Left renal pelvis (tissue), 4 donors: ENCODE measurements around the gene C4B. TPM values are rescaled to one million over a fixed set of nuclear protein-coding genes. Genes with fewer than 3 reads are reported as not detected.
A peak's percentile ranks its signal among the peaks of the same experiment; 100 is the strongest.
"Not testable (repeated sequence)": the region's sequence is repeated elsewhere in the genome, so short reads cannot be mapped to it uniquely, and the experiment has no call there.

ENCODE experiments used
- DNase-seq, 4 donors: peaks; one replicate each; pipeline ENCODE4 v3.0.0-alpha.2; 2013; ENCODE audit warnings: low read depth in 4 of 4, low spot score in 3 of 4
- polyA plus RNA-seq, 4 donors: library from polyadenylated mRNA; unstranded; fragments of 120-200 nt; gene quantifications; one replicate each; pipeline ENCODE4 v1.2.1, GENCODE V29; 2013; ENCODE audit not compliant: insufficient read length in 4 of 4

Gene C4B
- 10 to 100 TPM; 10.3 to 27.3 (median 16.0) TPM for polyA plus RNA-seq

DNA sequence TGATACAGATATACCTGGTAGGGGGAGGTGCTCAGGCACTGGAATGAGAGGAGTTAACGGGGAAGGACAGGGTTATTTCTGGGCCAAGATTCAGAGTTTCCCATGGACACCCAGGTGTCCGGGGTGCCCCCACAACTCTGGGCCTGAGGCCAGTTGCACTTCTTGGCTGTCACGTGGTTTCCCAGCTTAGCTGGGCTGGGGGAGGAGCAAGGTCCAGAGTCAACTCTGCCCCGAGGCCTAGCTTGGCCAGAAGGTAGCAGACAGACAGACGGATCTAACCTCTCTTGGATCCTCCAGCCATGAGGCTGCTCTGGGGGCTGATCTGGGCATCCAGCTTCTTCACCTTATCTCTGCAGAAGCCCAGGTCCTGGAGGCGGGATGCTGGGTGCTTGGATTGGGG, at the start of gene C4B:
C4B (plus strand) TSS at position 249 of the 400 bp plus-strand sequence; CDS start at position 300, 51 bp downstream.
- DNase-seq: not testable (repeated sequence)

DNA sequence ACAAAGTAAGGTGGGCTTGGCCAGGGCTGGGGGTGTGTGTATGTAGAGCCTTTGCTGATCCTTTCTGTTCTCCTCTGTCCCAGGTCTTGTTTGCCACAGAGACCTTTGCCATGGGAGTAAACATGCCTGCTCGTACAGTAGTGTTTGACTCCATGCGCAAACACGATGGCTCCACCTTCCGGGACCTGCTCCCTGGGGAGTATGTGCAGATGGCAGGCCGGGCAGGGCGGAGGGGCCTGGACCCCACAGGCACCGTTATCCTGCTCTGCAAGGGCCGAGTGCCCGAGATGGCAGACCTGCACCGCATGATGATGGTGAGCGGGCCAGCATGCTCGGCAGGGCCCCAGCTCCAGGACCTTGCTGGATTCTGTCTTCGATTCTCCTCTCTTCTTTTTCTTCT, 48.9 kb upstream of the C4B start:
- DNase-seq: no peak

DNA sequence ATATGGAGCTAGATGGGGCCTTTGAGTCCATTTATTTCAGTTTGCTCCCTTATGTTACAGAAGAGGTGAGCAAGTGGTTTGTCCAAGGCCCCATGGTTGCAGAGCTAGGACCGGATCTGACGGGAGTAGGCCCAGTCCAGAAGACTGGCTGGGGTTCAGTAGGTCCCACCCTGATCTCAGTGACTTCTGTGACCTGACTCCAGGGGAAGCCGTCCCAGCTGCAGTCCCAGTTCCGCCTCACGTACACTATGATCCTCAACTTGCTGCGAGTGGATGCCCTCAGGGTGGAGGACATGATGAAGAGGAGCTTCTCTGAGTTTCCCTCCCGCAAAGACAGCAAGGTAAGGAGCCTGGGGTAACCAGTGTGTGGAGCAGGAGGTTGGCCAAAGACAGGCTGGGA, 48.1 kb upstream of the C4B start:
- DNase-seq: no peak

DNA sequence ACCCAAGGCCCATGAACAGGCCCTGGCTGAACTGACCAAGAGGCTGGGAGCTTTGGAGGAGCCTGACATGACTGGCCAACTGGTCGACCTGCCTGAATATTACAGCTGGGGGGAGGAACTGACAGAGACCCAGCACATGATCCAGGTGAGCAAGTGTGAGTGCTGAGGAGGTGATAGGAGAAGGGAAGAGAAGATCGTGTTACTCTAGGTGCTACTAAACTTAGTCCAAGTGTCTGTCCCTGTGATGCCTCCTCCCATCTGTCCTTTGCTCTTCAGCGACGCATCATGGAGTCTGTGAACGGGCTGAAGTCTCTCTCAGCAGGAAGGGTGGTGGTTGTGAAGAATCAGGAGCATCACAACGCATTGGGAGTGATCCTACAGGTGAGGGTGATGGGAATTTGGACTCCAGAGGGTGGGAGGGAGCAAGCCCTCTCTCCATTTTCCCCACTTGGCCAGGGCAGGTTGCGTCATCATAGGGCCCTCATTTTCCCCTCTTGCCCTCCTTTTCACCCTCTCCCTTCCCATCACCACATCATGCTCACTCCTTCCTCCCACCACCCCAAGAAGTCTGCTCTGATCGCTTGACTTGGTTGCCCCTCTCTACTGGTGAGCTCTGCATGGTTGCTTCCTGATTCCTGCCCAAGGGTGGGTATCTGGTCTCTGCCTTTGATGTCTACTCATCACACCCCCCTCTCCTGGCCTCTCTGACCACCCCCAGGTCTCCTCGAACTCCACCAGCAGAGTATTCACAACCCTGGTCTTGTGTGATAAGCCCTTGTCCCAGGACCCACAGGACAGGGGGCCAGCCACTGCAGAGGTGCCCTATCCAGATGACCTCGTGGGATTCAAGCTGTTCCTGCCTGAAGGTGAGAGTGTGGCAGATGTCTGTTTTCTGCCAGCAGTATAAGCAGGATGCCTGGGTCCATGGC, 47.3 kb upstream of the C4B start:
- DNase-seq: no peak

DNA sequence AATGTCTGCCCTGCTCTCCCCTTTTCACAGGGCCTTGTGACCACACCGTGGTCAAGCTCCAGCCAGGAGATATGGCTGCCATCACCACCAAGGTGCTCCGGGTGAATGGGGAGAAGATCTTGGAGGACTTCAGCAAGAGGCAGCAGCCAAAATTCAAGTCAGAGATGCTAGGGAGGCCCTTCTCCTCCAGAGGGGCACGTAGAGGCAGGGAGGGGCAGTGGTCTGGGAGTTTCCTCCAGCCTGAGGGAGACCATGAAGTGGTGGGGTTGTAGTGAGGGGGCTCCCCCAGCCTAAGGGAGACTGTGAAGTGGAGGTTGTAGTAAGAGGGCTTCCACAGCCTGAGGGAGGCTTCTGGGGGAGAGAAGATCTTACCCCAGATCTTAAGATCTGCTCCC, 46.7 kb upstream of the C4B start:
- DNase-seq: no peak

DNA sequence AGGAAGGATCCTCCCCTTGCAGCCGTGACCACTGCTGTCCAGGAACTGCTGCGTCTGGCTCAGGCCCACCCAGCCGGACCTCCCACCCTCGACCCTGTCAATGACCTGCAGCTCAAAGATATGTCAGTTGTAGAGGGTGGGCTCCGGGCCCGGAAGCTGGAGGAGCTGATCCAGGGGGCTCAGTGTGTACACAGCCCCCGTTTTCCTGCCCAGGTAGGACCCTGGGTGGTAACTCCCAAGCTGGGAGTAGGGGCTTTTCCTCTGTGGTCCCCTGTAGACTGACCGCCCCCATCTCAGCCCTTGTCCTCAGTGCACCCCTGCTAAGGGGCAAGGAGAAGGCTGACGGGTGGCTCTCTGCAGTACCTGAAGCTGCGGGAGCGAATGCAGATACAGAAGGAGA, 46.3 kb upstream of the C4B start:
- DNase-seq: no peak

DNA sequence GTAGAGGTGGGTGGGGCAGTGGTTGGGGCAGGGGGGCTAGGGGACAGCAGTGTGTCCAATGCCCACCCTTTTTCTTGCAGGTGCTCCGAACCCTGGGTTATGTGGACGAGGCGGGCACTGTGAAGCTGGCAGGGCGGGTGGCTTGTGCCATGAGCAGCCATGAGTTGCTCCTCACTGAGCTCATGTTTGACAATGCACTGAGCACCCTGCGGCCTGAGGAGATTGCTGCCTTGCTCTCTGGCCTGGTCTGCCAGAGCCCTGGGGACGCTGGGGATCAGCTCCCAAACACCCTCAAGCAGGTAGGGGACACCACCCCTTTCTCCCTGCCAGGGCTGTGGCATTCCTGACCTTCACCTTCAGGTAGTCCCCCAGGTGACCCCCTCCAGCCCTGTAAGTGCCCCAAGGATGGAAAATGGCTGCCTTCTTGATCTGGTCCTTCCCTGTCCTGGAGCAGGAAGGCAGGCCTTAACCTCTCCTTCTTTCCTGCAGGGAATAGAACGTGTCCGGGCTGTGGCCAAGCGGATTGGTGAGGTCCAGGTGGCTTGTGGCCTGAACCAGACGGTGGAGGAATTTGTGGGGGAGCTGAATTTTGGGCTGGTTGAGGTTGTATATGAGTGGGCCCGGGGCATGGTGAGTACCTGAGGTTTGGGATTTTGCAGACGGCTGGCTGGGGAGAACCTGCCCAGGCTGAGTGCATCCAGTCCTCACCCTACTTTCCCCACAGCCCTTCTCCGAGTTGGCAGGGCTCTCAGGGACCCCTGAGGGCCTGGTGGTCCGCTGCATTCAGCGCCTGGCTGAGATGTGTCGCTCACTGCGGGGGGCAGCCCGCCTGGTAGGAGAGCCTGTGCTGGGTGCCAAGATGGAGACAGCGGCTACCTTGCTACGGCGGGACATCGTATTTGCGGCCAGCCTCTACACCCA, 45.5 kb upstream of the C4B start:
- DNase-seq: no peak

DNA sequence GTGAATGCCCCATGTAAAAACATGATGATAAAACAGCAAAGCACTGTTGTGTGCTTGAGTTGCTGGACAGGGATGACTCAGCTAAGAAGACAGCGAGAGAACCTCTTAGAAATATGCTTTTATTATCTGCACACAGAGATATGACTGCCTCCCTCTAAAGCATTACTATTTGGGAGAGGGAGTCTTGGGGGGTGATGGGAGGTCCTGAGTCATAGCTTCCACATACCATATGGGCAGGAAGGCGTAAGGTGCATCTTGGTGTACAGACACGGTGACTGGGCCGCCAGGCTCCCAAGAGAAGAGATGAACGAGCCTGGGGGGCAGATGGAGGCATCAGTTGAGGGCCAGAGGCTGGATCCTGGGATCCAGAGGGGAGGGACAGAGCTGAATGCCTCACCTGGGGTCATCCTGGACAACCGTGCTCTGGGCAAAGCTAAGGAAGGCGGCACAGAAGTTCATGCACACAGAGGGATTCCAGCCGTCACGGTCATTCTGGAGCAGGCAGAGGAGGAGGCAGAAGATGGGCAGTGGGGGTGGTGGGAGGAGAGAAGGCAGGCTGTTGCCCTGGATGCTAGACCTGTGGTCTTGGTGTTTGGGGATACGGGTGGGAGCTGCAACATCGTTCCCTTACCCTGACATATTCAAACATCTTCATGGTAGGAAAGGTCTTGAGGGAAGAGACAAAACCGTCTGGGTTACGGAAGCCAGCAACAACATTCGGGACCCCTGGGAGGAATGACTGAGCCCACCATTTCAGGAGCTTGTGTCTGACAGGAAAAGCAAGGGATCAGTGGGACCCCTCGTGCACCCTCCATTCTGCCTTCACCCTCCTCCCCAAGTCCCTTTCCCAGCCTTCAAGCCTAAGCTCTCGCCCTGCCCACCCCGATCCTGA, 44.6 kb upstream of the C4B start:
- DNase-seq: no peak

DNA sequence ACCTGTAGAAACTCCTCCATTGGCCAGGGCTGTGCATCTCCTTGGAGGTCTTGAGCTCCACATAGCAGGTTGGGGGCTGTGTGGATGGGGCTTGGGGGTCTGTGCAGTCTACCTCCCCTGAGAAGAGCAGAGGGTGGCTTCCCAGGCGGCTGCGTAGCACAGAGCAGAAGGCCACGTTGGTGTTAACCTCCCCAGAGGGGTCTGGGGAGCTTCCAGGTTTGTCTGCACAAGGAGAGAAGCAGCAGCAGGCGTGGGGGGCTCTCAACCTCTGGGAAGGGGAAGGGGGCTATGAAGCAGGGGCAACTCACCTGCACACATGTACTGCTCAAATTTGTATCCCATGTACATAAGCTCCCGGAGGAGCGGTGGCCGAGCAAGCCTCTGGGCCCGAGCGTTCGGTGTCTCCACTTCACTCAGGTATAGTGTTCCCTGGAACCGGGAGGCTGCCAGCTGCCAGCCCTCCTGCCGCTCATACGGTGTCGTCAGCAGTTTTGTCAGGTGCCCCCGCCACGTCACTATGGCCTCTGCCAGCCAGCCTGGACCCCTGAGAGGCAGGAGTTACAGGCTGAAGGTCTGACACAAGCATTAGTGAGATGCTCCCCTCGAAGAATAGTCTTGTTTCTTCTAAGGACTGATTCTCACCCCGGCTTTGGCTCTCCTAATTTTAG, 43.9 kb upstream of the C4B start:
- DNase-seq: no peak

DNA sequence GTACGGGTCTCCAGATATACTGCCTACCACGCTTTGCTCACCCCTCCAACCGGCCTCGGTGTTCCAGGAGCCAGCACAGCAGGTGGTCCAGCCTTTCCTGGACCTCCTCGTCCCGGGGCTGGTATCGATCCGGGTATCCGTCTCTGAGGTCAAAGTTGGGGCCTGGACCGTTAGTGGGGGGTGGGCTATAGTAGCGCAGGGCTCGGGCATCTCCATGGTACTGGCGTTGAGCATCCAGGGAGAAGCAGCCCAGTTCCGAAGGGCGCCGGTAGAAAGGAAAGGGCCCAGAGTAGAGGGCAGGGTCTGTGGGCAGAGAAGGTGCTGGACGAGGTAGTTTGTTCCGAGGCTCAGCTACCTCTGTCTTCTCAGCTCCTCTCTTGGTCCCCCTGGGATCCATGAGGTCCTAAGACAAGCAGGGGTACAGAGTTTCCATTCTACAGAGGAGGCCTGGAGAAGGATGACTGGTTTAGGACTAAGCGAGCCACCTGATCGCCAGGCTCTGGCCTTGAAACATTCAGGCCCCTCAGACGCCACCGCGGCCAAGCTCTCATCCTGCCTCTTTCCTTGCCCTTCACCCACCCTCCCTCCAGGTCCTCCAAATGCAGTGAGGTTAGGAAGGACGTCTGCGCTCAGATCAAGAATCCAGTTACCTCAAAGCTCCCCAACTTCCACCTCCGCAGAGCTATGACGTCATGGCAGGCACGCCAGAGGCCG, 43.2 kb upstream of the C4B start:
- DNase-seq: no peak

DNA sequence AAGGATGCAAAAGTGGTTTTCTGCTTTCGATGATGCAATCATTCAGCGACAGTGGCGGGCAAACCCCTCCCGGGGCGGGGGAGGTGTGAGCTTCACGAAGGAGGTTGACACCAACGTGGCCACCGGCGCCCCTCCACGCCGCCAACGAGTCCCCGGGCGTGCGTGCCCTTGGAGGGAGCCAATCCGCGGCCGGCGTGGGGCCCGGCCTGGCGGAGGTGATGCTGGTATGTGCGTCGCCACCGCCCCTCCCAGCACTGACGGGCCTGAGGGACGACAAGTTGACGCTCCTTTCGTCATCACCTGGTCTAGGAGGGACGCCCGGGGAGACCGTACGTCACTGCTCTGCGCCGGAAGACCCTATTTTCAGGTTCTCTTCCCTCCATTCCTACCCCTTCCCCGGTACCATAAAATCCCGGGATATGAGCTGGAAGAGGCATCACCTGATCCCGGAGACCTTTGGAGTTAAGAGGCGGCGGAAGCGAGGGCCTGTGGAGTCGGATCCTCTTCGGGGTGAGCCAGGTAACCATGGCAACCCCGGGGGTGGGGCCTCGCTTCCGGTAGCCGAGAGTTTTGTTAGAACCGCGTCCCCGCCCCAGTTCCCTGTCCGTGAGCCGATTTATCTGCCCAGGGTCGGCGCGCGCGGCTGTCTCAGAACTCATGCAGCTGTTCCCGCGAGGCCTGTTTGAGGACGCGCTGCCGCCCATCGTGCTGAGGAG, 42.4 kb upstream of the C4B start, which contains the start of gene DXO:
DXO (minus strand) TSS at position 146 of the 716 bp plus-strand sequence. CDS start 463 bp downstream, outside the sequence.
- peak; percentile 92 to 97 (median 96) for DNase-seq

DNA sequence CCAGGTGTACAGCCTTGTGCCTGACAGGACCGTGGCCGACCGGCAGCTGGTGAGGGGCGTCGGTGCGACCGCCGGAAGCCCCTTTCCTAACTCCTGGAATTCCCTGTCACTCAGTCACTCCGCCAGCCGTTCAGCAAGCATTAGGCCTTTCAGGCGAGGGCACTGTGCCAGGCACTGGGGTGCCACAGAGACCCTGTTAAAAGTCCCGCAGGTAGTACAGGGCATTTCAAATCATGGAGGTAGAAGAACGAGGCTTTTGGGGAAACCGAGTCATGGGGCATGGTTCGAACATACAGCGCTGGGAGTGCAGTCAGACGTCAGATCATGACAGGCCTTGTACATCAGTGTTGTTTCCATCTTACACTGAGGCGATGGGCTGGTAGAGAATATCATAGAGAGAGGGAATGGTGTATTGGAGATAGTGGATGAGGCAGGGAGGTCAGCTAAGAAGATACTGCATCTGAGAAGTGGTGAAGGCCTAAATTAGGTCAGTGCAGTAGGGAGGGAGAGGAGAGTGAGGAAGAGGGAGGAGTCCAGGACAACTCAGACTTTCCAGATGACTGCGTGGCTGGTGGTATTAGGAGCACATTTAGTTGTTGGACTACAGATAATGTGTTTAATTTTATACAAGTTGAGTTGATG, 41.8 kb upstream of the C4B start:
- DNase-seq: no peak

DNA sequence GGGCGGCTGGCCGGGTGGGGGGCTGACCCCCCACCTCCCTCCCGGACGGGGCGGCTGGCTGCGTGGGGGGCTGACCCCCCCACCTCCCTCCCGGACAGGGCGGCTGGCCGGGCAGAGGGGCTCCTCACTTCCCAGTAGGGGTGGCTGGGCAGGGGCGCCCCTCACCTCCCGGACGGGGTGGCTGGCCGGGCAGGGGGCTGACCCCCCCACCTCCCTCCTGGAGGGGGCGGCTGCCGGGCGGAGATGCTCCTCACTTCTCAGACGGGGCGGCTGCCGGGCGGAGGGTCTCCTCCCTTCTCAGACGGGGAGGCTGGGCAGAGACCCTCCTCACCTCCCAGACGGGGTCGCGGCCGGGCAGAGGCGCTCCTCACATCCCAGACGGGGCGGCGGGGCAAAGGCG, 38.5 kb upstream of the C4B start:
- DNase-seq: not testable (repeated sequence)

DNA sequence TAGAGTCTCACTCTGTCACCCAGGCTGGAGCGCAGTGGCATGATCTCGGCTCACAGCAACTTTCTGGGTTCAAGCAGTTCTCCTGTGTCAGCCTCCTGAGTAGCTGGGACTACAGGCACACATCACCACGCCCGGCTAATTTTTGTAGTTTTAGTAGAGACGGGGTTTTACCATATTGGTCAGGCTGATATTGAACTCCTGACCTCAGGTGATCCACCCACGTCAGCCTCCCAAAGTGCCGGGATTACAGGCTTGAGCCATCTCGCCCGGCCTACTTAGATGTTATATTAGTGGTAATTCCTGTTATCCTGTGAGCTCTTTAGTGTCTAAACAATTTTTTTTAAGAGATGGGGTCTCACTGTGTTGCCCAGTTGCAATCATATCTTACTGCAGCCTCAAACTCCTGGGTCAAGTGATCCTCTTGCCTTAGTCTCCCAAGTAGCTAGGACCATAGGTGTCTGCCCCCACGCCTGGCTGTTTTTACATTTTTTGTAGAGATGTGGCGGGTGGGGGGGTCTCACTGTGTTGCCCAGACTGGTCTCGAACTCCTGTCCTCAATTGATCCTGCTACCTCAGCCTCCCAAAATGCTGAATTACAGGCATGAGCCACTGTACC, 36.7 kb upstream of the C4B start:
- no peak for DNase-seq

DNA sequence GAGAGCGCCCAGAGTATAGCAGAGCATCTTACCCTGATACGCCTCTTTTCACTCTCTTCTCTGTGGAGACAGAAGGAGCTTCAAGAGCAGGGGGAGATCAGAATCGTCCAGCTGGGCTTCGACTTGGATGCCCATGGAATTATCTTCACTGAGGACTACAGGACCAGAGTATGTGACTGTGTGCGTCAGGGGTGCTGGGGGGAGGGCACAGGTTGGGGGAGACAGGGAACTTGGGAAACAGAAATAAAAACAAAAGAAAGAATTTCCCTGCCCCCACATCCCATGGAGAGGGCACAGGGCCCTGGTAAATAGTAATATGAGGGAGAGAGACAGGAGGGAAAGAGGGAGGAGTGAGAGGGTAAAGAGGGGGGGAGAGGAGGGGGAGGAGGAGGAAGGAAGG, 35.8 kb upstream of the C4B start:
- DNase-seq: no peak

DNA sequence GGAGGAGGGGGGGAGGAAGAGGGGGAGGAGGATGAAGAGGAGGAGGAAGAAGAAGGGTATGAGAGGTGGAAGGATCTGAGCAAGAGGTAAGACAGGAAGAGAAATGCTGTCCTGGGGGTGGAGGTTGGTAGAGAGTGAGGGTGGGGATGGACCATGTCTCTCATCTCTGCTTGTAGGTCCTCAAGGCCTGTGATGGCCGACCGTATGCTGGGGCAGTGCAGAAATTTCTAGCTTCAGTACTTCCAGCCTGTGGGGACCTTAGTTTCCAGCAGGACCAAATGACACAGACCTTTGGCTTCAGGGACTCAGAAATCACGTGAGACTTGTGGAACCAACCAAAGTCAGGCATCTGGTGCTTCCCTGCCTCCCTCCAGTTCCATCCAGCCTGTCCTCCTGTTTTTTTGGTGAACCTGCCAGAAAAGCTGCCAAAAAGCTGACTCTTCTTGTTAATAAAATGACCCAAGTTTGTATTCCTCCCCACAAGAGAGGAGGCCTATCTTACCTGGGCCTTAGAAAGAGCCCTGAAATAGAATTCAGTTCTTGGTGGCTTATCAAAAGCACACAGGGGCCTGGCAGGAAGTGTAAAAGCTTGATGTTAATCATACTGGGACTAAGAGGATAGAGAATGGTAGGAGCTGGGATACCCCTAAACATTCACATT, 35.2 kb upstream of the C4B start:
- no peak for DNase-seq
